ENCODE measurements around the gene MMP15. TPM values are rescaled to one million over a fixed set of nuclear protein-coding genes. Genes with fewer than 3 reads are reported as not detected.

MMP15 gene
- total and polyA plus RNA-seq, 2 donors (not counting 3 experiments of a cell fraction or from before 2014, with no cell fraction given) = 12.6 to 16.0 TPM

- no peaks in the 10 kb centered on the region for H3K9me1 ChIP-seq (replicated peaks; ENCODE audit: control insufficient read depth, extremely low read depth, insufficient read depth, low read length)
- H3K27me3 ChIP-seq (ENCODE audit: control insufficient read depth in 2 of 2, insufficient read depth in 2 of 2, low read length in 2 of 2) = peaks cover 0 to 8% of the 10 kb centered on the region in 2 experiments
- intact Hi-C loops (cut with micrococcal nuclease) (no loop called here), dilution Hi-C loops (cut with MboI; ENCODE audit: extremely low pct_ligation_motif_present, low sequenced_read_pairs) (no loop called here)
- H3K9me3 ChIP-seq (replicated peaks; ENCODE audit: control insufficient read depth, insufficient read depth, low read length) = no peaks in the 10 kb centered on the region
- BruUV-seq (replicated peaks) = no TSS peak
- POLR2A ChIA-PET = no interaction called here
- no peak for TF ChIP-seq EZH2 (IDR thresholded peaks at IDR 0.05; ENCODE audit: borderline replicate concordance, low read depth, low read length, severe bottlenecking)
- FAIRE-seq (peak; percentile 42), DNase-seq (ENCODE audit: low read depth, low spot score) (no peak)
- H3K79me2 ChIP-seq (ENCODE audit: control insufficient read depth, insufficient read depth, low read length) = no peaks in the 10 kb centered on the region
- peaks cover 9% of the 10 kb centered on the region for H3K4me1 ChIP-seq (ENCODE audit: control insufficient read depth, extremely low read depth, insufficient read depth, low read length)
- H3K4me2 ChIP-seq (ENCODE audit: insufficient read depth, low read length) = no peak overlapping the region
- no peak overlapping the region for H3K9ac ChIP-seq (replicated peaks; ENCODE audit: extremely low read depth, insufficient read depth, low read length)
- H3K4me3 ChIP-seq (replicated peaks in 1 of 3; ENCODE audit: insufficient read depth in 1 of 3, low read depth in 1 of 3, low read length in 3 of 3) = no peak overlapping the region
- no peak overlapping the region for H2AFZ ChIP-seq (ENCODE audit: low read depth, low read length)
- no peaks in the 10 kb centered on the region for H3K36me3 ChIP-seq (ENCODE audit: control insufficient read depth in 2 of 2, extremely low read depth in 1 of 2, insufficient read depth in 2 of 2, low read length in 2 of 2)
- no peak overlapping the region for H3K27ac ChIP-seq (ENCODE audit: insufficient read depth, low read depth, low read length)
- CTCF ChIA-PET = interaction anchor here (1.0 kb wide), 1 partner anchor 92 kb away, joined by 3 read pairs; no protein-coding TSS in a partner anchor
- no peaks in the 10 kb centered on the region for H4K20me1 ChIP-seq (replicated peaks; ENCODE audit: control insufficient read depth, extremely low read depth, insufficient read depth, low read length)
Observed at GRCh38 chr16:58029410-58029809, 3.9 kb downstream of the MMP15 start.

GRCh38 chr16:58030136-58030840 is 4.7 kb downstream of the MMP15 start:
- no peak overlapping the region for H3K27ac ChIP-seq (ENCODE audit: insufficient read depth, low read depth, low read length)
- H3K36me3 ChIP-seq (ENCODE audit: control insufficient read depth in 2 of 2, extremely low read depth in 1 of 2, insufficient read depth in 2 of 2, low read length in 2 of 2) = no peaks in the 10 kb centered on the region
- no peak for FAIRE-seq
- H4K20me1 ChIP-seq (replicated peaks; ENCODE audit: control insufficient read depth, extremely low read depth, insufficient read depth, low read length) = no peaks in the 10 kb centered on the region
- H2AFZ ChIP-seq (ENCODE audit: low read depth, low read length) = no peak overlapping the region
- no peaks in the 10 kb centered on the region for H3K9me1 ChIP-seq (replicated peaks; ENCODE audit: control insufficient read depth, extremely low read depth, insufficient read depth, low read length)
- POLR2A ChIA-PET = no interaction called here
- H3K4me3 ChIP-seq (replicated peaks in 1 of 3; ENCODE audit: insufficient read depth in 1 of 3, low read depth in 1 of 3, low read length in 3 of 3) = no peak overlapping the region
- DNase-seq (ENCODE audit: low read depth, low spot score) = no peak
- H3K9me3 ChIP-seq (replicated peaks; ENCODE audit: control insufficient read depth, insufficient read depth, low read length) = no peaks in the 10 kb centered on the region
- peaks cover 0 to 8% of the 10 kb centered on the region in 2 experiments for H3K27me3 ChIP-seq (ENCODE audit: control insufficient read depth in 2 of 2, insufficient read depth in 2 of 2, low read length in 2 of 2)
- dilution Hi-C loops (cut with MboI; ENCODE audit: extremely low pct_ligation_motif_present, low sequenced_read_pairs) (no loop called here), intact Hi-C loops (cut with micrococcal nuclease) (no loop called here)
- H3K79me2 ChIP-seq (ENCODE audit: control insufficient read depth, insufficient read depth, low read length) = no peaks in the 10 kb centered on the region
- H3K4me1 ChIP-seq (ENCODE audit: control insufficient read depth, extremely low read depth, insufficient read depth, low read length) = peaks cover 2% of the 10 kb centered on the region
- BruUV-seq (replicated peaks) = no TSS peak
- H3K4me2 ChIP-seq (ENCODE audit: insufficient read depth, low read length) = no peak overlapping the region
- CTCF ChIA-PET = interaction anchor here (2.1 kb wide), 1 partner anchor 91 kb away, joined by 6 read pairs; no protein-coding TSS in a partner anchor
- no peak overlapping the region for H3K9ac ChIP-seq (replicated peaks; ENCODE audit: extremely low read depth, insufficient read depth, low read length)
- TF ChIP-seq, protein P1, sequence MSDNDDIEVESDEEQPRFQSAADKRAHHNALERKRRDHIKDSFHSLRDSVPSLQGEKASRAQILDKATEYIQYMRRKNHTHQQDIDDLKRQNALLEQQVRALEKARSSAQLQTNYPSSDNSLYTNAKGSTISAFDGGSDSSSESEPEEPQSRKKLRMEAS (IDR thresholded peaks at IDR 0.05; ENCODE audit: insufficient read depth, insufficient read length) = no peak
- TF ChIP-seq POLR2A (IDR thresholded peaks at IDR 0.05; ENCODE audit: low read depth, low read length) (no peak), FOS (IDR thresholded peaks at IDR 0.05; ENCODE audit: borderline replicate concordance, insufficient read depth, low read length) (no peak), MYC (IDR thresholded peaks at IDR 0.05; ENCODE audit: low read depth, low read length) (no peak), JUN (IDR thresholded peaks at IDR 0.05; ENCODE audit: borderline replicate concordance, insufficient read depth, insufficient read length, low read depth) (no peak), EZH2 (IDR thresholded peaks at IDR 0.05; ENCODE audit: borderline replicate concordance, low read depth, low read length, severe bottlenecking) (no peak), POLR2AphosphoS5 (IDR thresholded peaks at IDR 0.05; ENCODE audit: insufficient read depth, low read depth, low read length) (no peak)

Measured in endothelial cell of umbilical vein (primary cell).